ENCODE measurements around the gene ORC5.

ORC5 gene

GRCh38 chr7:104124893-104125477, 82.8 kb downstream of the ORC5 start:
- POLR2A ChIA-PET, result no interaction called here
- Histone ChIP-seq H3K9me3 (ENCODE audit: control insufficient read depth, insufficient read depth, low read depth, low read length) (no peaks in the 10 kb centered on the region), H3K4me3 (ENCODE audit: low read depth, low read length) (no peak overlapping the region), H3K27ac (ENCODE audit: extremely low read depth, low read depth, low read length) (no peak overlapping the region), H3K4me1 (ENCODE audit: control insufficient read depth, insufficient read depth, low read length) (no peaks in the 10 kb centered on the region), H3K36me3 (ENCODE audit: control insufficient read depth in 2 of 2, insufficient read depth in 1 of 2, low read length in 2 of 2) (peaks cover 0 to 15% of the 10 kb centered on the region in 2 experiments; a peak in 1 of 3 replicates)
- TF ChIP-seq TRIM28 (IDR thresholded peaks at IDR 0.05; ENCODE audit: borderline replicate concordance, low read length), result no peak
- TF ChIP-seq ZNF610 (tag by site-specific recombination; IDR thresholded peaks at IDR 0.05; ENCODE audit: borderline replicate concordance), result no peak
- no peak for TF ChIP-seq ZFP3 (tag by site-specific recombination; IDR thresholded peaks at IDR 0.05; ENCODE audit: low read depth)
- no peak for TF ChIP-seq ZNF302 (tag by site-specific recombination; IDR thresholded peaks at IDR 0.05; ENCODE audit: low read depth)
- TF ChIP-seq ZNF510 (tag by site-specific recombination; IDR thresholded peaks at IDR 0.05; ENCODE audit: insufficient replicate concordance), result no peak
- no peak for TF ChIP-seq INSM2 (tag by site-specific recombination; IDR thresholded peaks at IDR 0.05)
- no peak for TF ChIP-seq ZNF623 (tag by site-specific recombination; IDR thresholded peaks at IDR 0.05)
- TF ChIP-seq KLF16 (tag by site-specific recombination; IDR thresholded peaks at IDR 0.05), result no peak
- TF ChIP-seq ZNF391 (tag by site-specific recombination; IDR thresholded peaks at IDR 0.05; ENCODE audit: borderline replicate concordance, low read depth), result no peak
- no peak for TF ChIP-seq WT1 (tag by site-specific recombination; IDR thresholded peaks at IDR 0.05)
- no peak for TF ChIP-seq ZBTB1 (tag by site-specific recombination; IDR thresholded peaks at IDR 0.05)
- no peak for TF ChIP-seq ZNF146 (tag by site-specific recombination; IDR thresholded peaks at IDR 0.05)
- no peak for TF ChIP-seq ZNF449 (tag by site-specific recombination; IDR thresholded peaks at IDR 0.05)
- no peak for TF ChIP-seq ZBTB8A (tag by site-specific recombination; IDR thresholded peaks at IDR 0.05)
- TF ChIP-seq ZNF747 (tag by site-specific recombination; IDR thresholded peaks at IDR 0.05), result no peak
- TF ChIP-seq MYNN (tag by site-specific recombination; IDR thresholded peaks at IDR 0.05; ENCODE audit: borderline replicate concordance), result no peak
- CTCF ChIA-PET, result no interaction called here

GRCh38 chr7:104124469-104124868, 83.3 kb downstream of the ORC5 start:
- POLR2A ChIA-PET, result no interaction called here
- no peak overlapping the region for H3K27ac ChIP-seq (ENCODE audit: extremely low read depth, low read depth, low read length)
- CTCF ChIA-PET, result no interaction called here

More at GRCh38 chr7:104124469-104124868, 83.3 kb downstream of the ORC5 start:
- Histone ChIP-seq H3K36me3 (ENCODE audit: control insufficient read depth in 2 of 2, insufficient read depth in 1 of 2, low read length in 2 of 2) (peaks cover 0 to 15% of the 10 kb centered on the region in 2 experiments; a peak in 1 of 3 replicates), H3K9me3 (ENCODE audit: control insufficient read depth, insufficient read depth, low read depth, low read length) (no peaks in the 10 kb centered on the region), H3K4me1 (ENCODE audit: control insufficient read depth, insufficient read depth, low read length) (no peaks in the 10 kb centered on the region), H3K4me3 (ENCODE audit: low read depth, low read length) (no peak overlapping the region)
- TF ChIP-seq ZNF350 (tag by site-specific recombination; IDR thresholded peaks at IDR 0.05), result no peak
- TF ChIP-seq SCRT1 (tag by site-specific recombination; IDR thresholded peaks at IDR 0.05; ENCODE audit: borderline replicate concordance), result no peak
- TF ChIP-seq ZNF843 (tag by site-specific recombination; IDR thresholded peaks at IDR 0.05), result no peak
- TF ChIP-seq ZNF488 (tag by site-specific recombination; IDR thresholded peaks at IDR 0.05), result no peak
- TF ChIP-seq ZNF549 (tag by site-specific recombination; IDR thresholded peaks at IDR 0.05), result no peak
- TF ChIP-seq ZNF302 (tag by site-specific recombination; IDR thresholded peaks at IDR 0.05; ENCODE audit: low read depth), result no peak

Data from HEK293 (cell line).